HepG2 (cell line): Measurements from ENCODE around the gene CRYZL1. TPM values are rescaled to one million over a fixed set of nuclear protein-coding genes. Genes with fewer than 3 reads are reported as not detected.

Source experiments
- ETS1 ChIP-seq: sonication (generic); formaldehyde crosslinking; IDR thresholded peaks from 2 replicates; pipeline ENCODE4 v1.4.0; 2020; ENCODE audit warnings: missing genetic modification reagents
- FOXO1 ChIP-seq: sonication (generic); formaldehyde crosslinking; IDR thresholded peaks from 2 replicates; pipeline ENCODE4 v1.4.0; 2020; ENCODE audit warnings: missing genetic modification reagents
- GRHL1 ChIP-seq: sonication (generic); formaldehyde crosslinking; conservative IDR thresholded peaks from 2 replicates; pipeline ENCODE4 v1.8.0; 2022; ENCODE audit warnings: missing genetic modification reagents
- HIVEP1 ChIP-seq: sonication (generic); formaldehyde crosslinking; IDR thresholded peaks from 2 replicates; pipeline ENCODE4 v1.4.0; 2020; ENCODE audit warnings: mild to moderate bottlenecking, missing genetic modification reagents
- MAFF ChIP-seq: IDR thresholded peaks from 2 replicates; pipeline ENCODE4 v1.6.1; 2011; ENCODE audit warnings: low read depth, low read length, improper control_type of control experiment
- MED13 ChIP-seq: sonication (generic); formaldehyde crosslinking; IDR thresholded peaks from 2 replicates; pipeline ENCODE4 v1.5.0; 2020; ENCODE audit warnings: missing genetic modification reagents
- NAIF1 ChIP-seq: sonication (generic); formaldehyde crosslinking; IDR thresholded peaks from 2 replicates; pipeline ENCODE4 v1.5.0; 2020; ENCODE audit warnings: mild to moderate bottlenecking, missing genetic modification reagents, borderline replicate concordance
- NONO ChIP-seq, 2 experiments: fragments of 450-650 bp in 1 of 2; sonication (generic) in 1 of 2; formaldehyde crosslinking in 1 of 2; IDR thresholded peaks in 1 of 2; conservative IDR thresholded peaks in 1 of 2; 2 replicates each; pipeline versions ENCODE4 v1.6.1 to v1.8.0; 2017 to 2022; ENCODE audit warnings: mild to moderate bottlenecking in 1 of 2, missing genetic modification reagents in 1 of 2, moderate library complexity in 1 of 2
- NR2C2 ChIP-seq: sonication (generic); formaldehyde crosslinking; IDR thresholded peaks from 2 replicates; pipeline ENCODE4 v1.4.0; 2020; ENCODE audit warnings: missing genetic modification reagents, mild to moderate bottlenecking, moderate library complexity, borderline replicate concordance
- NRL ChIP-seq: sonication (generic); formaldehyde crosslinking; IDR thresholded peaks from 2 replicates; pipeline ENCODE4 v1.5.0; 2020; ENCODE audit warnings: missing genetic modification reagents, mild to moderate bottlenecking, moderate library complexity, borderline replicate concordance
- PAX8 ChIP-seq: sonication (generic); formaldehyde crosslinking; IDR thresholded peaks from 2 replicates; pipeline ENCODE4 v1.8.0; 2022; ENCODE audit warnings: mild to moderate bottlenecking, missing genetic modification reagents, borderline replicate concordance
- RBFOX2 ChIP-seq: fragments of 200-400 bp; formaldehyde crosslinking; IDR thresholded peaks from 2 replicates; pipeline ENCODE4 v1.6.1; 2017; ENCODE audit warnings: low read depth, mild to moderate bottlenecking, low read length
- RBM39 ChIP-seq: fragments of 200-400 bp; formaldehyde crosslinking; IDR thresholded peaks from one replicate; pipeline ENCODE4 v1.6.1; 2018; ENCODE audit warnings: antibody characterized with exemption, mild to moderate bottlenecking, low read depth, low read length; ENCODE audit not compliant: poor library complexity, severe bottlenecking
- SRSF9 ChIP-seq: fragments of 200-400 bp; formaldehyde crosslinking; IDR thresholded peaks from 2 replicates; pipeline ENCODE4 v1.6.1; 2018; ENCODE audit warnings: borderline replicate concordance, mild to moderate bottlenecking, low read depth, low read length; ENCODE audit not compliant: insufficient read depth, poor library complexity, severe bottlenecking
- TFE3 ChIP-seq: IDR thresholded peaks from 2 replicates; pipeline ENCODE4 v1.6.1; 2016
- U2AF1 ChIP-seq: fragments of 200-400 bp; formaldehyde crosslinking; optimal IDR thresholded peaks from 2 replicates; pipeline ENCODE3; 2017; ENCODE audit warnings: mild to moderate bottlenecking, low read depth, low read length
- ZNF367 ChIP-seq: sonication (generic); formaldehyde crosslinking; IDR thresholded peaks from 2 replicates; pipeline ENCODE4 v1.4.0; 2020; ENCODE audit warnings: missing genetic modification reagents, borderline replicate concordance
- ZNF562 ChIP-seq: sonication (generic); formaldehyde crosslinking; IDR thresholded peaks from 2 replicates; pipeline ENCODE4 v1.8.0; 2022; ENCODE audit warnings: missing genetic modification reagents, borderline replicate concordance
- ZNF572 ChIP-seq: sonication (generic); formaldehyde crosslinking; IDR thresholded peaks from 2 replicates; pipeline ENCODE4 v1.5.1; 2020; ENCODE audit warnings: mild to moderate bottlenecking, missing genetic modification reagents
- ZNF597 ChIP-seq: sonication (generic); formaldehyde crosslinking; IDR thresholded peaks from 2 replicates; pipeline ENCODE4 v1.5.0; 2020; ENCODE audit warnings: missing genetic modification reagents
- ZNF607 ChIP-seq: sonication (generic); formaldehyde crosslinking; IDR thresholded peaks from 2 replicates; pipeline ENCODE4 v1.5.1; 2020; ENCODE audit warnings: missing genetic modification reagents, mild to moderate bottlenecking, borderline replicate concordance
- ZNF652 ChIP-seq: IDR thresholded peaks from 2 replicates; pipeline ENCODE4 v1.6.1; 2016; ENCODE audit warnings: low read depth, borderline replicate concordance
- polyA plus RNA-seq, 8 experiments: library from polyadenylated mRNA; depleted of rRNA in 3 of 8; stranded (reverse) in 7 of 8; unstranded in 1 of 8; fragments of >200 nt; fragmentation: Illumina TruSeq in 4 of 8; extraction: Trizol in 4 of 8; gene quantifications; 2 replicates each; pipeline versions ENCODE4 v1.2.1 to v1.2.3, GENCODE V29; 2011 to 2016; ENCODE audit warnings: low read depth in 4 of 8, missing spikeins in 1 of 8, mixed read lengths in 1 of 8; ENCODE audit not compliant: insufficient read depth in 1 of 8
- total RNA-seq, 5 experiments: library from RNA; depleted of rRNA; stranded (reverse); fragments of >200 nt; fragmentation: Illumina TruSeq; extraction: Trizol; gene quantifications; 2 replicates each; pipeline ENCODE4 v1.2.3, GENCODE V29; 2016; ENCODE audit warnings: low read depth in 1 of 5

CRYZL1 gene
- total and polyA plus RNA-seq, 2 of the 13 experiments (the other 11 are each of a cell fraction or from before 2014, with no cell fraction given): 20.3 to 27.7 TPM

GRCh38 chr21:33542640-33543504, 98.7 kb downstream of the CRYZL1 start, which contains the start of gene SON (continued):
- TF ChIP-seq PAX8 (CRISPR knock-in tag): no peak
- TF ChIP-seq SRSF9: no peak
- no peak for TF ChIP-seq ZNF562 (CRISPR knock-in tag)
- TF ChIP-seq NAIF1 (CRISPR knock-in tag): peak; percentile 58
- TF ChIP-seq U2AF1: no peak
- TF ChIP-seq RBM39: no peak
- no peak for TF ChIP-seq ZNF652 (CRISPR knock-in tag)
- no peak for TF ChIP-seq ZNF367 (CRISPR knock-in tag)
- TF ChIP-seq NR2C2 (CRISPR knock-in tag): peak; percentile 54
- no peak for TF ChIP-seq ETS1 (CRISPR knock-in tag)
- TF ChIP-seq ZNF607 (CRISPR knock-in tag): peak; percentile 67; the same call in 1 of the 2 replicates
- peak; percentile 30; the same call in 1 of the 2 replicates for TF ChIP-seq MED13 (CRISPR knock-in tag)
- no peak for TF ChIP-seq HIVEP1 (CRISPR knock-in tag)
- TF ChIP-seq GRHL1 (CRISPR knock-in tag): no peak
- no peak for TF ChIP-seq FOXO1 (CRISPR knock-in tag)
- TF ChIP-seq ZNF597 (CRISPR knock-in tag): no peak
- no peak for TF ChIP-seq NONO (IDR thresholded peaks at IDR 0.05)
- TF ChIP-seq NONO (CRISPR knock-in tag; conservative IDR thresholded peaks at IDR 0.05): no peak
- TF ChIP-seq RBFOX2: peak; percentile 73
- TF ChIP-seq NRL: 0 out of 2 replicates have a peak, but pooled peaks have one; percentile 11
- TF ChIP-seq ZNF572 (CRISPR knock-in tag): no peak
- peak; percentile 45; the same call in 1 of the 2 replicates for TF ChIP-seq MAFF
- no peak; the same call in 1 of the 2 replicates for TF ChIP-seq TFE3 (CRISPR knock-in tag)
